ENCODE data around the gene ATG7.
"Not testable (repeated sequence)": the region's sequence is repeated elsewhere in the genome, so short reads cannot be mapped to it uniquely, and the experiment has no call there.

The ATG7 gene

GRCh38 chr3:11570251-11570650 lies 298.1 kb downstream of the ATG7 start:
- Histone ChIP-seq H3K4me2 (no peak overlapping the region), H3K9ac (no peak overlapping the region), H3K27ac (no peak overlapping the region), H3K4me3 (IDR thresholded peaks at IDR 0.05; ENCODE audit: insufficient read depth, low read depth, low read length) (no peak overlapping the region), H3K79me2 (ENCODE audit: insufficient read depth, low read depth) (no peaks in the 10 kb centered on the region), H3K27me3 (ENCODE audit: insufficient read depth, low read depth) (no peaks in the 10 kb centered on the region), H2AFZ (ENCODE audit: low read depth) (no peak overlapping the region), H4K20me1 (ENCODE audit: insufficient read depth) (no peaks in the 10 kb centered on the region), H3K36me3 (ENCODE audit: insufficient read depth) (no peaks in the 10 kb centered on the region), H3K4me1 (ENCODE audit: low read depth, poor library complexity, severe bottlenecking) (no peaks in the 10 kb centered on the region)
- TF ChIP-seq, protein P1, sequence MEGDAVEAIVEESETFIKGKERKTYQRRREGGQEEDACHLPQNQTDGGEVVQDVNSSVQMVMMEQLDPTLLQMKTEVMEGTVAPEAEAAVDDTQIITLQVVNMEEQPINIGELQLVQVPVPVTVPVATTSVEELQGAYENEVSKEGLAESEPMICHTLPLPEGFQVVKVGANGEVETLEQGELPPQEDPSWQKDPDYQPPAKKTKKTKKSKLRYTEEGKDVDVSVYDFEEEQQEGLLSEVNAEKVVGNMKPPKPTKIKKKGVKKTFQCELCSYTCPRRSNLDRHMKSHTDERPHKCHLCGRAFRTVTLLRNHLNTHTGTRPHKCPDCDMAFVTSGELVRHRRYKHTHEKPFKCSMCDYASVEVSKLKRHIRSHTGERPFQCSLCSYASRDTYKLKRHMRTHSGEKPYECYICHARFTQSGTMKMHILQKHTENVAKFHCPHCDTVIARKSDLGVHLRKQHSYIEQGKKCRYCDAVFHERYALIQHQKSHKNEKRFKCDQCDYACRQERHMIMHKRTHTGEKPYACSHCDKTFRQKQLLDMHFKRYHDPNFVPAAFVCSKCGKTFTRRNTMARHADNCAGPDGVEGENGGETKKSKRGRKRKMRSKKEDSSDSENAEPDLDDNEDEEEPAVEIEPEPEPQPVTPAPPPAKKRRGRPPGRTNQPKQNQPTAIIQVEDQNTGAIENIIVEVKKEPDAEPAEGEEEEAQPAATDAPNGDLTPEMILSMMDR (conservative IDR thresholded peaks at IDR 0.05; ENCODE audit: low read depth, low read length): no peak

DNA sequence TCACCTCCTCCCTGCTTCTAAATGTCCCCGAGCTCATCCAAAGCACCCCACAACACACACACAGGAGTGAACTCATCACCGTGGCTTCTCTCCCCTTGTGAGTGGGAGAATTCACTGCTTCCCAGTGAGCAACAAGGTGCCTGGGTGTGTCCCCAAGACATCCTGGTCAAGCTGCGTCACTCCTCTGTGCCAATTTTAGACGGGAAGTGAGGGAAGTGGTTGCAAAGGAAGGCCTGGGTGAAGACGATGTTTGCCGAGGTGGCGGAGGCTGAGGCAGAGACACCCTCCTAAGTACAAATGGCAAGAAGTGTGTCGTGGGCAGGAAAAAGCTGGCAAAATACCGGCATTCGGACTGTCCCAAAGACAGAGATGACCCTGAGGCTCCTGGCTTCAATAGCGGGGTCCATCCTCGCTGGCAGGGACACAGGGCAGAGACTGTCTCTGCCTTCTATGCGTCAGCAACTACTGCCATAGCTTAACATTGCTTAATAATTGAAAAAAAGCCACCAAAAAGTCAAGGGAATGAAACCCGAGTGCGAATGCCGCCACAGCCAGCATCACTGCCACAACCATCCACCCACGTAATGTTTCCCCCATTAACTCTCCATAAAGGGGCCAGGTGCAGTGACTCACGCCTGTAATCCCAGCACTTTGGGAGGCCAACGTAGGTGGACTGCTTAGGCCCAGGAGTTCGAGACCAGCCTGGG lies 298.7 kb downstream of the ATG7 start:
- no peaks in the 10 kb centered on the region for H3K27me3 ChIP-seq (ENCODE audit: insufficient read depth, low read depth)
- no peak overlapping the region for H3K4me2 ChIP-seq
- TF ChIP-seq, protein P1 (conservative IDR thresholded peaks at IDR 0.05; ENCODE audit: low read depth, low read length): no peak
- no peaks in the 10 kb centered on the region for H3K36me3 ChIP-seq (ENCODE audit: insufficient read depth)
- H4K20me1 ChIP-seq (ENCODE audit: insufficient read depth): no peaks in the 10 kb centered on the region
- no peaks in the 10 kb centered on the region for H3K79me2 ChIP-seq (ENCODE audit: insufficient read depth, low read depth)
- no peak overlapping the region for H3K4me3 ChIP-seq (IDR thresholded peaks at IDR 0.05; ENCODE audit: insufficient read depth, low read depth, low read length)
- no peaks in the 10 kb centered on the region for H3K4me1 ChIP-seq (ENCODE audit: low read depth, poor library complexity, severe bottlenecking)
- H2AFZ ChIP-seq (ENCODE audit: low read depth): no peak overlapping the region
- H3K27ac ChIP-seq: no peak overlapping the region
- H3K9ac ChIP-seq: no peak overlapping the region

GRCh38 chr3:11572660-11573059 lies 300.5 kb downstream of the ATG7 start:
- H2AFZ ChIP-seq (ENCODE audit: low read depth); H3K9ac ChIP-seq; H3K4me1 ChIP-seq (ENCODE audit: low read depth, poor library complexity, severe bottlenecking); H3K4me2 ChIP-seq; H3K27me3 ChIP-seq (ENCODE audit: insufficient read depth, low read depth); H3K79me2 ChIP-seq (ENCODE audit: insufficient read depth, low read depth); H3K27ac ChIP-seq; H3K36me3 ChIP-seq (ENCODE audit: insufficient read depth); H4K20me1 ChIP-seq (ENCODE audit: insufficient read depth); H3K4me3 ChIP-seq (IDR thresholded peaks at IDR 0.05; ENCODE audit: insufficient read depth, low read depth, low read length): not testable (repeated sequence)

DNA sequence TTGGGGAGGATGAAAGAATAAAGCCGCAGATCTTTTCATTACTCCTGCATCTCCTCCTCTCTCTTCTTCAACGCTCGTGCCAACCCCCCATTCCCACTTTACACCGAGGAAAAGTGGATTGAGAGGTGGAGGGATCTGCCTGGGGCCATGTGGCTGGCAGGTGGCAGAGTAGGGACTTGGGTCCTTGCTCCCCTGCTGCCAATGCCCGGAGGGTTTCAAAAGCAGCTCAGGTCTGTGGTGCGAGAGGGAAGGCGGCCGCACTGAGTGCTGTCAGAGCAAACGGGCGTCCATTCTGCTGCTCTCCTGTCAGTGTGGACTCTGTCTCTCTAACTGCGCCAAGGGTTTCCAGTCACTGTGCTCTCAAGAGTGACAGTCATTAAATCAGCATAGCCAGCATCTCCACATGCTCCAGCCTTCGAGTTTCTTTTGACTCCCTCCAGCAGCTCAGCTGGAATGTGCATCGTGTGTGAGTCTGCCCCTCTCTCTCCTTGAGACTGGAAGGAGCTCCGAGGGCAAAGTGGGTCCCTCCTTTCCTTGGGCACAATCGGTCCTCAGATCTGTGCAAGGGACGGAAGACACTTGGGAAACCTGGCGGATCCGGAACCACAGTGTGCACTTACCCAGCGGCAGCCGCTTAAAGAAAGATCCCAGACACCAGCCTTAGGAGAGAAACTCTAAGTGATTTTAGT lies 302.9 kb downstream of the ATG7 start:
- H3K36me3 ChIP-seq (ENCODE audit: insufficient read depth): no peaks in the 10 kb centered on the region
- H4K20me1 ChIP-seq (ENCODE audit: insufficient read depth): no peaks in the 10 kb centered on the region
- H3K4me2 ChIP-seq: no peak overlapping the region
- H3K27me3 ChIP-seq (ENCODE audit: insufficient read depth, low read depth): no peaks in the 10 kb centered on the region
- no peak overlapping the region for H3K4me3 ChIP-seq (IDR thresholded peaks at IDR 0.05; ENCODE audit: insufficient read depth, low read depth, low read length)
- H3K79me2 ChIP-seq (ENCODE audit: insufficient read depth, low read depth): no peaks in the 10 kb centered on the region
- TF ChIP-seq, protein P1 (conservative IDR thresholded peaks at IDR 0.05; ENCODE audit: low read depth, low read length): no peak
- no peak overlapping the region for H2AFZ ChIP-seq (ENCODE audit: low read depth)
- no peak overlapping the region for H3K27ac ChIP-seq
- H3K4me1 ChIP-seq (ENCODE audit: low read depth, poor library complexity, severe bottlenecking): no peaks in the 10 kb centered on the region
- no peak overlapping the region for H3K9ac ChIP-seq

DNA sequence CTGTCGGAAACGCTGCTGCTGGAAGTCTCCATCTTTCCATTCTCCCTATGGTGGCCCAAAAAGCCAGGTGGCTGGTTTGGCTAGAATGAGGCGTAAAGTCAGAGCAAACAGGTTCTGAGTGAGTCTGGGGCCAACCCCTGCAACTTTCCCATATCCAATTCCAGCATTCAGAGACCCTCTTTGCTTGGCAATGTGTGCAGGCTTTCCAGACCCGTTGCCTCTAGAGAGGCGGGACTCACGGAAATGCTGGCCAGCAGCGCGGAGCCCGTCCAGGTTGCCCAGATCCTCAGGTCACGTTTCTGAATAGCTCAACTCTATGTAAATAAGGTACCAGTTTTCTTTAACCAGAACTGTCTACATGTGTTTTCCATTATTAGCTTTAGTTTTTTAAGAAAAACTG lies 303.5 kb downstream of the ATG7 start:
- no peak overlapping the region for H2AFZ ChIP-seq (ENCODE audit: low read depth)
- TF ChIP-seq, protein P1 (conservative IDR thresholded peaks at IDR 0.05; ENCODE audit: low read depth, low read length): no peak
- no peaks in the 10 kb centered on the region for H3K27me3 ChIP-seq (ENCODE audit: insufficient read depth, low read depth)
- H3K4me1 ChIP-seq (ENCODE audit: low read depth, poor library complexity, severe bottlenecking): no peaks in the 10 kb centered on the region
- H3K4me3 ChIP-seq (IDR thresholded peaks at IDR 0.05; ENCODE audit: insufficient read depth, low read depth, low read length): no peak overlapping the region
- no peak overlapping the region for H3K9ac ChIP-seq
- no peaks in the 10 kb centered on the region for H3K36me3 ChIP-seq (ENCODE audit: insufficient read depth)
- no peaks in the 10 kb centered on the region for H3K79me2 ChIP-seq (ENCODE audit: insufficient read depth, low read depth)
- no peak overlapping the region for H3K4me2 ChIP-seq
- H4K20me1 ChIP-seq (ENCODE audit: insufficient read depth): no peaks in the 10 kb centered on the region
- no peak overlapping the region for H3K27ac ChIP-seq
